ENCODE data around the gene SIGLEC11.

SIGLEC11 gene

GRCh38 chr19:49921871-49922795 lies 38.8 kb downstream of the SIGLEC11 start:
- DNase-seq: no peak
- Histone ChIP-seq H3K27ac (ENCODE audit: insufficient read depth, low read length, poor library complexity, severe bottlenecking) (no peak overlapping the region), H3K27me3 (replicated peaks; ENCODE audit: control insufficient read depth, insufficient read depth, low read length, poor library complexity, severe bottlenecking) (no peaks in the 10 kb centered on the region), H3K4me1 (ENCODE audit: control insufficient read depth, insufficient read depth, low read length, poor library complexity, severe bottlenecking) (peaks cover 7% of the 10 kb centered on the region), H3K4me3 (ENCODE audit: insufficient read depth, low read depth, low read length, poor library complexity, severe bottlenecking) (no peak overlapping the region), H3K36me3 (ENCODE audit: control insufficient read depth, insufficient read depth, low read length) (peaks cover 48% of the 10 kb centered on the region), H3K9me3 (ENCODE audit: control insufficient read depth, low read length) (no peaks in the 10 kb centered on the region)

GRCh38 chr19:49920624-49921363 lies 40.2 kb downstream of the SIGLEC11 start:
- DNase-seq: no peak
- H3K4me1 ChIP-seq (ENCODE audit: control insufficient read depth, insufficient read depth, low read length, poor library complexity, severe bottlenecking): peaks cover 7% of the 10 kb centered on the region
- no peak overlapping the region for H3K27ac ChIP-seq (ENCODE audit: insufficient read depth, low read length, poor library complexity, severe bottlenecking)
- no peak overlapping the region for H3K4me3 ChIP-seq (ENCODE audit: insufficient read depth, low read depth, low read length, poor library complexity, severe bottlenecking)
- H3K27me3 ChIP-seq (replicated peaks; ENCODE audit: control insufficient read depth, insufficient read depth, low read length, poor library complexity, severe bottlenecking): no peaks in the 10 kb centered on the region
- peaks cover 50% of the 10 kb centered on the region for H3K36me3 ChIP-seq (ENCODE audit: control insufficient read depth, insufficient read depth, low read length)
- H3K9me3 ChIP-seq (ENCODE audit: control insufficient read depth, low read length): no peaks in the 10 kb centered on the region

- H3K27me3 ChIP-seq (replicated peaks; ENCODE audit: control insufficient read depth, insufficient read depth, low read length, poor library complexity, severe bottlenecking): no peaks in the 10 kb centered on the region
- peaks cover 45% of the 10 kb centered on the region for H3K36me3 ChIP-seq (ENCODE audit: control insufficient read depth, insufficient read depth, low read length)
- DNase-seq: no peak
- H3K4me1 ChIP-seq (ENCODE audit: control insufficient read depth, insufficient read depth, low read length, poor library complexity, severe bottlenecking): peaks cover 4% of the 10 kb centered on the region
- no peak overlapping the region for H3K4me3 ChIP-seq (ENCODE audit: insufficient read depth, low read depth, low read length, poor library complexity, severe bottlenecking)
- no peak overlapping the region for H3K27ac ChIP-seq (ENCODE audit: insufficient read depth, low read length, poor library complexity, severe bottlenecking)
- no peaks in the 10 kb centered on the region for H3K9me3 ChIP-seq (ENCODE audit: control insufficient read depth, low read length)
These were observed 42.9 kb downstream of the SIGLEC11 start for GRCh38 chr19:49918089-49918488.

DNA sequence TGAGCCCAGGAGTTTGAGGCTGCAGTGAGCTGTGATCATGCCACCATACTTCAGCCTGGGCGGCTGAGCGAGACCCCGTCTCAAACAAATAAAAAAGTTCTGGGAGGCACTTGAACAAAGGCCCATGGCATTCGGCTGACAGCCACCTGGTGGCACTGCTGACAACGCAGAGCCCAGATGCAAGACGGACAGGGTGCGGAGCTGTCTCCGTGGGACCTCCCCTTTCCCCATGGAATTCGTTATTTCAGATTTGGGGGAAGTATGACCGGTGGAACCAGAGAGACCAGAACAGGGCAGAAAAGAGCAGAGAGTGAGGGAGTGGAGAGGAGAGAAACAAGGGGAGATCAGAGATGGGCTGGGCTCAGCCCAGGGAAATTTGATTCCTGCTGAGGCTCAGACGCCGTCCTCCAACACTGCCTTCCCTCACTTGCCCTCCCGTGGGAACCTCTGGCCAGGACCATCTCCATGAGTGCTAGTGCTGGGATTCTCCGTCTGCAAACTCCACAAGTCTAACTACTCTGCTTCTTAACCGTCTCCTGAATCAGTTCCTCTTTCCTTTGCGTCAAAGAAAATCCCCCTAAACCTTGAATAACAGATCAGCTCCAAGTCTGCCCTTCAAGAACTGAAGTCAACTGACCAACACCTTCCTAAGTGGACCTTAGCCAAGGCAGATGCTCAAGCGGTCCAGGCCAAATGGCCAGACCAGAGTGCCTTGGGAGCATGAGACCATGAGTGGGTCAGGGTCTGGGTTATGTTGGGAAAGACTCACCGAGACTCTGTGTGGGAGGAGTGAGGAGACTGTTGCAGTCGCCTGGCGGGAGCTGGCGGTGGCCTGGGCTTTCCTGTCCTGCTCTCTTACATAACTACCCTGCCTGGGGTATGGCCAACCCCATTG lies 43.9 kb downstream of the SIGLEC11 start:
- H3K27ac ChIP-seq (ENCODE audit: insufficient read depth, low read length, poor library complexity, severe bottlenecking): no peak overlapping the region
- H3K4me1 ChIP-seq (ENCODE audit: control insufficient read depth, insufficient read depth, low read length, poor library complexity, severe bottlenecking): peaks cover 3% of the 10 kb centered on the region
- DNase-seq: no peak
- no peak overlapping the region for H3K4me3 ChIP-seq (ENCODE audit: insufficient read depth, low read depth, low read length, poor library complexity, severe bottlenecking)
- peaks cover 45% of the 10 kb centered on the region for H3K36me3 ChIP-seq (ENCODE audit: control insufficient read depth, insufficient read depth, low read length)
- no peaks in the 10 kb centered on the region for H3K27me3 ChIP-seq (replicated peaks; ENCODE audit: control insufficient read depth, insufficient read depth, low read length, poor library complexity, severe bottlenecking)
- no peaks in the 10 kb centered on the region for H3K9me3 ChIP-seq (ENCODE audit: control insufficient read depth, low read length)

GRCh38 chr19:49915271-49915670 lies 45.7 kb downstream of the SIGLEC11 start:
- Histone ChIP-seq H3K36me3 (ENCODE audit: control insufficient read depth, insufficient read depth, low read length) (peaks cover 40% of the 10 kb centered on the region), H3K27ac (ENCODE audit: insufficient read depth, low read length, poor library complexity, severe bottlenecking) (no peak overlapping the region), H3K27me3 (replicated peaks; ENCODE audit: control insufficient read depth, insufficient read depth, low read length, poor library complexity, severe bottlenecking) (no peaks in the 10 kb centered on the region), H3K4me3 (ENCODE audit: insufficient read depth, low read depth, low read length, poor library complexity, severe bottlenecking) (no peak overlapping the region), H3K9me3 (ENCODE audit: control insufficient read depth, low read length) (no peaks in the 10 kb centered on the region), H3K4me1 (ENCODE audit: control insufficient read depth, insufficient read depth, low read length, poor library complexity, severe bottlenecking) (peaks cover 11% of the 10 kb centered on the region)
- DNase-seq: no peak

- H3K36me3 ChIP-seq (ENCODE audit: control insufficient read depth, insufficient read depth, low read length): peaks cover 48% of the 10 kb centered on the region
- peaks cover 11% of the 10 kb centered on the region for H3K4me1 ChIP-seq (ENCODE audit: control insufficient read depth, insufficient read depth, low read length, poor library complexity, severe bottlenecking)
- H3K27ac ChIP-seq (ENCODE audit: insufficient read depth, low read length, poor library complexity, severe bottlenecking): no peak overlapping the region
- no peaks in the 10 kb centered on the region for H3K27me3 ChIP-seq (replicated peaks; ENCODE audit: control insufficient read depth, insufficient read depth, low read length, poor library complexity, severe bottlenecking)
- no peak overlapping the region for H3K4me3 ChIP-seq (ENCODE audit: insufficient read depth, low read depth, low read length, poor library complexity, severe bottlenecking)
- H3K9me3 ChIP-seq (ENCODE audit: control insufficient read depth, low read length): no peaks in the 10 kb centered on the region
- no peak for DNase-seq
These were observed 47.3 kb downstream of the SIGLEC11 start for GRCh38 chr19:49913720-49914119.

GRCh38 chr19:49912965-49913685 lies 47.8 kb downstream of the SIGLEC11 start:
- no peaks in the 10 kb centered on the region for H3K27me3 ChIP-seq (replicated peaks; ENCODE audit: control insufficient read depth, insufficient read depth, low read length, poor library complexity, severe bottlenecking)
- DNase-seq: no peak
- peaks cover 11% of the 10 kb centered on the region for H3K4me1 ChIP-seq (ENCODE audit: control insufficient read depth, insufficient read depth, low read length, poor library complexity, severe bottlenecking)
- no peak overlapping the region for H3K27ac ChIP-seq (ENCODE audit: insufficient read depth, low read length, poor library complexity, severe bottlenecking)
- no peak overlapping the region for H3K4me3 ChIP-seq (ENCODE audit: insufficient read depth, low read depth, low read length, poor library complexity, severe bottlenecking)
- no peaks in the 10 kb centered on the region for H3K9me3 ChIP-seq (ENCODE audit: control insufficient read depth, low read length)
- peaks cover 49% of the 10 kb centered on the region for H3K36me3 ChIP-seq (ENCODE audit: control insufficient read depth, insufficient read depth, low read length)

DNA sequence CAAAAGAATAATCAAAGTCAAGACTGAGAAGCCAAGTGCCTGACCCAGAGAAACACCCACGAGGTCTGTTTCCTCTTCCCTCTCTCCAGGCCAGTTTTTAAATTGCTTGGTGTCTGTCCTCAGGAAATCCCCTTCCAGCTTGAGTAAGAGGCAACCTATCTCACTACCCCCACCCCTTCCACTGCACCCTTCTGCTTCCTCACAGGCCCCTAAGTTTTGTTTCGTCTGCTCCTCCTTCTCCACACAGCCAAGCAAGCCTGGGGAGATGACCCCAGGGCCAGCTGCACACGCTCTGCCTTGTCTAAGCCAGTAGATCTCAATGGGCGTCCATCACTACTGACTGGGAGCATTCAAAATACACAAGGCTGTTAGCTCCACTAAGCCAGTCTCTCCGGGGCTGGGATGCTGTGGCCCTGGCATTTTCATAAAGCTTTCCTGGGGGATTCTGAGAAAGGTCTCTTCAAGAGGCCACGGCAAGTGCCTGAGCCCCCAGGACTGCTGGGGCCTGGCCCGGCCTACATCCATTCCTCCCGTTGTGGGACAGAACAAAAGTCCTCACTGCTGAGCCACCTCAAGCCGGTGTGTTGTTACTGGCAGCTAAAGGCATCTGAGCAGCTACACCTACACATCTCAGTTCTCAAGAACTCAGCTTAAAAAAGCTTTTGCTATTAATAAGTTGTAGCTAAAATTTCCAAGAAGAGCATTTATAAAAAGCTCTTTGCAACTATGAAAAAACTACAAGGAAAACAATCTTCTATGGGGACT lies 49.4 kb downstream of the SIGLEC11 start:
- H3K4me1 ChIP-seq (ENCODE audit: control insufficient read depth, insufficient read depth, low read length, poor library complexity, severe bottlenecking): peaks cover 11% of the 10 kb centered on the region
- no peak for DNase-seq
- H3K27me3 ChIP-seq (replicated peaks; ENCODE audit: control insufficient read depth, insufficient read depth, low read length, poor library complexity, severe bottlenecking): no peaks in the 10 kb centered on the region
- H3K9me3 ChIP-seq (ENCODE audit: control insufficient read depth, low read length): no peaks in the 10 kb centered on the region
- H3K4me3 ChIP-seq (ENCODE audit: insufficient read depth, low read depth, low read length, poor library complexity, severe bottlenecking): no peak overlapping the region
- peak overlapping the region; percentile 61 for H3K27ac ChIP-seq (ENCODE audit: insufficient read depth, low read length, poor library complexity, severe bottlenecking)
- H3K36me3 ChIP-seq (ENCODE audit: control insufficient read depth, insufficient read depth, low read length): peaks cover 49% of the 10 kb centered on the region

DNA sequence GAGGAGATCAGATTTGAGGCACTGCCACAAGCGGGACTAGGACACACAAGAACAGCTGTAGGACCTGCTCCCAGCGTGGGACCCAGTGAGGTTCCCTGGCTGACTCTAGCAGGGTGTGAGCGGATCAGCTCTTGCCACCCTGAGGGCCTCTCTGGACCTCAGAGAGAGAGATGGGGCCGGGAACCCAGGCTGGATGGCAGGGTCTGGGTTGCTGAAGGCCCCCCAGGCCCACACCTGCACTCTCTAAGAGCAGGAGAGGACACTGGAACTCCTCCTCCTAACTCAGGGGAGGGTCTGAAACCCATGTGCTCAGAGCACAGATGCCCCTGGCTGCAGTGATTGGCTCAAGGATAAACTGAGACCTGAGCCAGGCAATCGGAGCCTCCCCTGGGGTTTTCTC lies 50.8 kb downstream of the SIGLEC11 start:
- H3K27ac ChIP-seq (ENCODE audit: insufficient read depth, low read length, poor library complexity, severe bottlenecking): no peak overlapping the region
- H3K36me3 ChIP-seq (ENCODE audit: control insufficient read depth, insufficient read depth, low read length): peaks cover 48% of the 10 kb centered on the region
- no peak for DNase-seq
- no peak overlapping the region for H3K4me3 ChIP-seq (ENCODE audit: insufficient read depth, low read depth, low read length, poor library complexity, severe bottlenecking)
- H3K9me3 ChIP-seq (ENCODE audit: control insufficient read depth, low read length): no peaks in the 10 kb centered on the region
- H3K4me1 ChIP-seq (ENCODE audit: control insufficient read depth, insufficient read depth, low read length, poor library complexity, severe bottlenecking): peaks cover 11% of the 10 kb centered on the region
- no peaks in the 10 kb centered on the region for H3K27me3 ChIP-seq (replicated peaks; ENCODE audit: control insufficient read depth, insufficient read depth, low read length, poor library complexity, severe bottlenecking)
